Neuronal stem cell (in vitro differentiated cells): ENCODE data around the gene ARMH3.

Experiments
- DNase-seq: peaks from one replicate; pipeline ENCODE4 v3.0.0-alpha.2; 2013; ENCODE audit warnings: low spot score
- H2AFZ ChIP-seq: one replicate; pipeline ENCODE4 v1.6.1; 2013; ENCODE audit warnings: mild to moderate bottlenecking, low read length, inconsistent platforms
- H2AK5ac ChIP-seq: 2 replicates; pipeline ENCODE4 v1.6.1; 2013; ENCODE audit warnings: low read depth, mild to moderate bottlenecking, inconsistent platforms, low read length, moderate library complexity, mixed read lengths
- H2BK120ac ChIP-seq: 2 replicates; pipeline ENCODE4 v1.6.1; 2013; ENCODE audit warnings: low read depth, mild to moderate bottlenecking, inconsistent platforms, low read length, moderate library complexity, mixed read lengths
- H2BK12ac ChIP-seq: one replicate; pipeline ENCODE4 v1.6.1; 2013; ENCODE audit warnings: low read length, inconsistent platforms
- H2BK15ac ChIP-seq: 2 replicates; pipeline ENCODE4 v1.6.1; 2013; ENCODE audit warnings: mild to moderate bottlenecking, low read length, inconsistent platforms, mixed read lengths
- H2BK5ac ChIP-seq: one replicate; pipeline ENCODE4 v1.6.1; 2013; ENCODE audit warnings: inconsistent platforms, mild to moderate bottlenecking, low read length, moderate library complexity
- H3K14ac ChIP-seq: one replicate; pipeline ENCODE4 v1.6.1; 2013; ENCODE audit warnings: low read length, inconsistent platforms
- H3K18ac ChIP-seq: 2 replicates; pipeline ENCODE4 v1.6.1; 2013; ENCODE audit warnings: low read length, inconsistent platforms
- H3K23ac ChIP-seq: 2 replicates; pipeline ENCODE4 v1.6.1; 2013; ENCODE audit warnings: low read depth, mild to moderate bottlenecking, mixed read lengths, low read length, inconsistent platforms; ENCODE audit not compliant: poor library complexity
- H3K27ac ChIP-seq: replicated peaks from 3 replicates; pipeline ENCODE4 v1.5.1; 2013; ENCODE audit warnings: low read length, inconsistent platforms
- H3K27me3 ChIP-seq, 3 experiments: 2 replicates each; pipeline ENCODE4 v1.6.1; 2013; ENCODE audit warnings: low read length in 3 of 3, mild to moderate bottlenecking in 2 of 3, inconsistent platforms in 1 of 3, low read depth in 1 of 3, mixed read lengths in 1 of 3, moderate library complexity in 1 of 3; ENCODE audit not compliant: control insufficient read depth in 3 of 3, insufficient read depth in 3 of 3
- H3K36me3 ChIP-seq, 2 donors: replicated peaks in 1 of 2; 2 replicates each; pipeline ENCODE4 v1.6.1; 2013; ENCODE audit warnings: low read length in 2 of 2; ENCODE audit not compliant: control insufficient read depth in 2 of 2, insufficient read depth in 2 of 2
- H3K4ac ChIP-seq: 2 replicates; pipeline ENCODE4 v1.6.1; 2013; ENCODE audit warnings: inconsistent platforms, mild to moderate bottlenecking, low read length, moderate library complexity
- H3K4me1 ChIP-seq, 2 donors: 1 replicate in 1 of 2; 2 replicates in 1 of 2; pipeline ENCODE4 v1.6.1; 2013; ENCODE audit warnings: low read length in 2 of 2, low read depth in 1 of 2; ENCODE audit not compliant: control insufficient read depth in 2 of 2, insufficient read depth in 1 of 2
- H3K4me2 ChIP-seq: one replicate; pipeline ENCODE4 v1.6.1; 2013; ENCODE audit warnings: mild to moderate bottlenecking, low read length, inconsistent platforms; ENCODE audit not compliant: insufficient read depth, poor library complexity, severe bottlenecking
- H3K4me3 ChIP-seq, 2 donors: 2 replicates each; pipeline ENCODE4 v1.5.1; 2013; ENCODE audit warnings: low read length in 2 of 2, mild to moderate bottlenecking in 2 of 2, inconsistent platforms in 1 of 2, moderate library complexity in 1 of 2
- H3K79me1 ChIP-seq: one replicate; pipeline ENCODE4 v1.6.1; 2013; ENCODE audit warnings: low read depth, mild to moderate bottlenecking, inconsistent platforms, low read length, moderate library complexity
- H3K9ac ChIP-seq: one replicate; pipeline ENCODE4 v1.6.1; 2013; ENCODE audit warnings: mild to moderate bottlenecking, low read depth, low read length, inconsistent platforms; ENCODE audit not compliant: poor library complexity
- H3K9me3 ChIP-seq, 2 donors: replicated peaks in 1 of 2; 2 replicates each; pipeline versions ENCODE3 to v1.6.1; 2013; ENCODE audit warnings: low read length in 2 of 2, mild to moderate bottlenecking in 2 of 2, inconsistent platforms in 1 of 2, low read depth in 1 of 2, mixed read lengths in 1 of 2, moderate library complexity in 1 of 2; ENCODE audit not compliant: control insufficient read depth in 2 of 2, insufficient read depth in 1 of 2
- H4K8ac ChIP-seq: one replicate; pipeline ENCODE4 v1.6.1; 2013; ENCODE audit warnings: low read depth, mild to moderate bottlenecking, inconsistent platforms, low read length, moderate library complexity
- H4K91ac ChIP-seq: one replicate; pipeline ENCODE4 v1.6.1; 2013; ENCODE audit warnings: low read length, low read depth, mild to moderate bottlenecking, inconsistent platforms; ENCODE audit not compliant: poor library complexity
- WGBS, 2 donors: extraction: QIAGEN DNeasy Blood & Tissue Kit; methylation state at CpG; one replicate each; pipeline ENCODE4 v1.1.7; 2013; ENCODE audit warnings: missing lambda C conversion rate in 2 of 2, mixed read lengths in 1 of 2; ENCODE audit not compliant: insufficient read length in 2 of 2, insufficient replicate concordance in 1 of 2; ENCODE audit errors: extremely low coverage in 2 of 2; 5-methylcytosine and 5-hydroxymethylcytosine counted together

ARMH3 gene

GRCh38 chr10:101812606-101813005 lies 243.4 kb downstream of the ARMH3 start:
- H3K79me1 ChIP-seq, result peaks cover 5% of the 10 kb centered on the region
- H2AFZ ChIP-seq, result no peak overlapping the region
- peaks cover 13 to 75% of the 10 kb centered on the region in 2 donors for H3K36me3 ChIP-seq
- H3K9me3 ChIP-seq, result no peaks in the 10 kb centered on the region
- no peak overlapping the region for H4K8ac ChIP-seq
- H3K4me3 ChIP-seq, result no peak overlapping the region
- H3K18ac ChIP-seq, result no peak overlapping the region
- no peak overlapping the region for H3K9ac ChIP-seq
- no CpG with 5 or more reads among the region's 4 CpGs for WGBS, 2 donors
- DNase-seq, result no peak
- H3K4me1 ChIP-seq, result peaks cover 2 to 7% of the 10 kb centered on the region in 2 donors
- H3K4ac ChIP-seq, result no peak overlapping the region
- H3K4me2 ChIP-seq, result no peak overlapping the region
- H3K27ac ChIP-seq, result no peak overlapping the region
- H3K14ac ChIP-seq, result no peak overlapping the region
- no peaks in the 10 kb centered on the region for H3K27me3 ChIP-seq
- H4K91ac ChIP-seq, result no peak overlapping the region
- no peak overlapping the region for H2BK5ac ChIP-seq
- no peak overlapping the region for H2BK15ac ChIP-seq
- no peak overlapping the region for H2BK12ac ChIP-seq
- H3K23ac ChIP-seq, result no peak overlapping the region
- no peak overlapping the region for H2BK120ac ChIP-seq
- H2AK5ac ChIP-seq, result no peak overlapping the region

DNA sequence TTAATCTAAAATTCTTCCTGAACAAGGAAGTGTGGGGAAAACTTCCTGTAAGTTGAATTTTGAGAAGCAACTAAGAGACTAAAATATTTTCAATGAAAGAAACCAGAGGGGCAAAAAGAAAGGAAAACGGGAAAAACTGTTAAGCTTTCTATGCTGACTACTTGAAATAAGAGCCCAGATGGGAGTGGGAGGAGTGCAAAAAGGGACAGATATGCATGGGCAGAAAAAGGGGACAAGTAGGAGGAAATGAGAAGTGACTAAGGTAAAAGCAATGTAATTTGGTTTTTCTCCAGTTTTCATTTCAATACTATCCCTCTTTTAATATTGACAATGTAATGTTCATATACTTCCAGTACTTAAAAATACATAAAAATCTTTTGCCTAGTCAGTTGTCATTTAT lies 248.8 kb downstream of the ARMH3 start:
- H3K4ac ChIP-seq, result no peak overlapping the region
- H2AK5ac ChIP-seq, result no peak overlapping the region
- no peak for DNase-seq
- no peak overlapping the region for H4K8ac ChIP-seq
- no peak overlapping the region for H3K9ac ChIP-seq
- H2BK12ac ChIP-seq, result no peak overlapping the region
- H3K36me3 ChIP-seq, result peaks cover 30 to 100% of the 10 kb centered on the region in 2 donors
- no peak overlapping the region for H3K23ac ChIP-seq
- no peaks in the 10 kb centered on the region for H3K27me3 ChIP-seq
- no peak overlapping the region for H3K18ac ChIP-seq
- no peak overlapping the region for H2BK15ac ChIP-seq
- H2AFZ ChIP-seq, result no peak overlapping the region
- no CpG with 5 or more reads among the region's 1 CpG for WGBS, 2 donors
- no peak overlapping the region for H2BK120ac ChIP-seq
- H3K4me2 ChIP-seq, result no peak overlapping the region
- H3K27ac ChIP-seq, result no peak overlapping the region
- H3K9me3 ChIP-seq, result peaks cover 0 to 2% of the 10 kb centered on the region in 2 donors
- H3K4me3 ChIP-seq, result no peak overlapping the region
- no peak overlapping the region for H2BK5ac ChIP-seq
- no peaks in the 10 kb centered on the region for H3K4me1 ChIP-seq
- H3K14ac ChIP-seq, result no peak overlapping the region
- no peak overlapping the region for H4K91ac ChIP-seq
- peaks cover 5% of the 10 kb centered on the region for H3K79me1 ChIP-seq

GRCh38 chr10:101803511-101803910 lies 252.5 kb downstream of the ARMH3 start:
- H3K9me3 ChIP-seq, result peaks cover 0 to 2% of the 10 kb centered on the region in 2 donors
- H4K8ac ChIP-seq, result no peak overlapping the region
- H2AFZ ChIP-seq, result no peak overlapping the region
- no peak overlapping the region for H3K23ac ChIP-seq
- WGBS, 2 donors, result no CpG with 5 or more reads among the region's 4 CpGs
- no peak overlapping the region for H4K91ac ChIP-seq
- no peak overlapping the region for H3K4me2 ChIP-seq
- no peak overlapping the region for H2BK120ac ChIP-seq
- H3K4ac ChIP-seq, result no peak overlapping the region
- H3K4me3 ChIP-seq, result no peak overlapping the region
- no peak for DNase-seq
- no peak overlapping the region for H2BK5ac ChIP-seq
- no peak overlapping the region for H2BK15ac ChIP-seq
- no peaks in the 10 kb centered on the region for H3K4me1 ChIP-seq
- H3K27ac ChIP-seq, result no peak overlapping the region
- no peak overlapping the region for H2AK5ac ChIP-seq
- no peak overlapping the region for H2BK12ac ChIP-seq
- H3K14ac ChIP-seq, result no peak overlapping the region
- no peak overlapping the region for H3K18ac ChIP-seq
- H3K79me1 ChIP-seq, result peaks cover 6% of the 10 kb centered on the region
- peaks cover 37 to 100% of the 10 kb centered on the region in 2 donors for H3K36me3 ChIP-seq
- H3K27me3 ChIP-seq, result no peaks in the 10 kb centered on the region
- H3K9ac ChIP-seq, result no peak overlapping the region

DNA sequence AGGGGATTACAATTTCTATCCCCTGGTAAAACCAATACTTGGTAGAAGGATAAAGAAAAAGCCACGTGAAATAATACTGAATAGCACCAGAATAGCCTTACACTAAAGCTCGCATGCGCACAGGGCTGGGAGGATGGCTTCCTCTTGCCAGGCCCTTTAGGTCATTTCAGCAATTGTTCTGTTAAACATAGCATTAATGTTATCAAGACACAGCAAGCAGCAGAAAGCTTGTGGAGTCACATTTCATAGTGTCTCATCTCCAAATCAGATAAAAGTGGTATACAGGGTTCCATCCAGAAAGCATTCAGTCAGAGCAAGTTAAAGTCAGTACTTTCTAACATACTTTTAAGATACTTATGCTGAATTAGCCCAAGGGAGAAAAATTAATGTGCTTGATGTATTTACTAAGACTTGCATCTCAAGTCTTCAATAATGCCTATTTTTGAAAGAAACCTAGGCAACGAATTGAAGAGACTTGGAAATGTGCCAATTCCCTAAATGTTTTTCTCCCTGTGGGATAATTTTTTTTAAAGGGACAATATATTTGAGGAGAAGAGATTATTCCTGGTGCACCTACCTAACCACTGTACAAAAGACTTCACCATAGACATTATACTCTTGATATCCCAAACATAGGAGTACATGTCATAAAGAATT lies 258.4 kb downstream of the ARMH3 start:
- Histone ChIP-seq H3K23ac (no peak overlapping the region), H3K14ac (no peak overlapping the region), H2AFZ (no peak overlapping the region), H3K36me3 (peaks cover 38 to 100% of the 10 kb centered on the region in 2 donors), H2BK15ac (no peak overlapping the region), H3K79me1 (peaks cover 6% of the 10 kb centered on the region), H3K18ac (no peak overlapping the region), H3K4me1 (no peaks in the 10 kb centered on the region), H3K27ac (no peak overlapping the region), H3K4me3 (no peak overlapping the region), H3K9me3 (no peaks in the 10 kb centered on the region), H4K8ac (no peak overlapping the region), H3K9ac (no peak overlapping the region), H2AK5ac (no peak overlapping the region), H3K27me3 (no peaks in the 10 kb centered on the region), H2BK12ac (no peak overlapping the region), H3K4me2 (no peak overlapping the region), H2BK120ac (no peak overlapping the region), H2BK5ac (no peak overlapping the region), H3K4ac (no peak overlapping the region), H4K91ac (no peak overlapping the region)
- no CpG with 5 or more reads among the region's 4 CpGs for WGBS, 2 donors
- DNase-seq, result no peak
